GM12878 (cell line): ENCODE data around the gene MROH7. TPM values are rescaled to one million over a fixed set of nuclear protein-coding genes. Genes with fewer than 3 reads are reported as not detected.

ENCODE experiments used
- ATAC-seq: fragments of 200-7000 bp; cut with Tn5 transposase; 3 replicates; pipeline ENCODE4 v1.9.1; 2020; ENCODE audit warnings: mild to moderate bottlenecking, moderate library complexity
- BruUV-seq: library from RNA; stranded (reverse); fragments of 400-500 nt; replicated peaks from 2 replicates; lab custom pipeline; 2021; lab: Mats Ljungman, UMichigan
- CTCF ChIA-PET: fragments of 300-600 bp; sonication (Branson Sonifier 250); formaldehyde crosslinking; extraction: SDS; loops from one replicate; lab custom pipeline; 2021; ENCODE audit warnings: inconsistent platforms; lab: Yijun Ruan, JAX
- POLR2A ChIA-PET: fragments of 350-600 bp; formaldehyde crosslinking; extraction: SDS; loops from one replicate; lab custom pipeline; 2021; ENCODE audit warnings: inconsistent platforms; lab: Charles Lee
- RAD21 ChIA-PET: fragments of 300-600 bp; sonication (Branson Sonifier 250); formaldehyde crosslinking; loops from one replicate; lab custom pipeline; 2023; ENCODE audit warnings: antibody characterized with exemption; ENCODE audit not compliant: unreplicated experiment; lab: Charles Lee
- SMC1A ChIA-PET: fragments of 300-600 bp; sonication (Branson Sonifier 250); formaldehyde crosslinking; loops from one replicate; lab custom pipeline; 2023; ENCODE audit not compliant: unreplicated experiment, uncharacterized antibody; lab: Charles Lee
- DNase-seq: peaks from one replicate; pipeline ENCODE4 v3.0.0-alpha.2; 2011; ENCODE audit warnings: low read depth, low spot score
- FAIRE-seq: peaks from 3 replicates; lab custom pipeline; 2011; peaks lifted over from hg19 to GRCh38; lab: Jason Lieb, UNC
- H2AFZ ChIP-seq: 2 replicates; pipeline ENCODE4 v1.6.0; 2011; ENCODE audit warnings: low read depth, low read length, control low read depth; ENCODE audit not compliant: control insufficient read depth
- H3K27ac ChIP-seq: 2 replicates; pipeline ENCODE4 v1.5.1; 2011; ENCODE audit warnings: control low read depth; ENCODE audit not compliant: control insufficient read depth, insufficient read depth
- H3K27me3 ChIP-seq, 2 experiments: replicated peaks in 1 of 2; 2 replicates each; pipeline versions ENCODE4 v1.6.0 to v1.6.1; 2011; ENCODE audit warnings: low read length in 1 of 2; ENCODE audit not compliant: control insufficient read depth in 2 of 2, insufficient read depth in 2 of 2
- H3K36me3 ChIP-seq, 2 experiments: 2 replicates each; pipeline ENCODE4 v1.5.1; 2011; ENCODE audit warnings: low read length in 1 of 2; ENCODE audit not compliant: control insufficient read depth in 2 of 2, insufficient read depth in 2 of 2
- H3K4me1 ChIP-seq: 2 replicates; pipeline ENCODE4 v1.6.1; 2011; ENCODE audit warnings: mild to moderate bottlenecking, low read length, moderate library complexity, mixed read lengths; ENCODE audit not compliant: control insufficient read depth, insufficient read depth
- H3K4me2 ChIP-seq: 2 replicates; pipeline ENCODE4 v1.6.0; 2011; ENCODE audit warnings: control low read depth; ENCODE audit not compliant: control insufficient read depth, insufficient read depth
- H3K4me3 ChIP-seq: fragments of 200-600 bp; sonication (generic); 2 replicates; pipeline ENCODE4 v1.5.1; 2016
- H3K79me2 ChIP-seq: 2 replicates; pipeline ENCODE4 v1.6.0; 2011; ENCODE audit warnings: low read length; ENCODE audit not compliant: control insufficient read depth, insufficient read depth
- H3K9ac ChIP-seq: 2 replicates; pipeline ENCODE4 v1.8.0; 2011; ENCODE audit warnings: low read length, control low read depth, mixed read lengths; ENCODE audit not compliant: control insufficient read depth, insufficient read depth
- H3K9me3 ChIP-seq: replicated peaks from 3 replicates; pipeline ENCODE4 v1.5.1; 2011; ENCODE audit warnings: mild to moderate bottlenecking, low read length; ENCODE audit not compliant: control insufficient read depth, insufficient read depth
- H4K20me1 ChIP-seq: 2 replicates; pipeline ENCODE4 v1.6.0; 2011; ENCODE audit not compliant: control insufficient read depth, insufficient read depth
- CEBPB ChIP-seq, 2 experiments: fragments of 150-350 bp in 1 of 2; IDR thresholded peaks; 2 replicates each; pipeline ENCODE4 v1.6.1; 2012 to 2014; ENCODE audit warnings: low read depth in 2 of 2, low read length in 2 of 2, borderline replicate concordance in 1 of 2, inconsistent platforms in 1 of 2
- NFXL1 ChIP-seq: fragments of 450-650 bp; IDR thresholded peaks from 2 replicates; pipeline ENCODE4 v1.6.1; 2017; ENCODE audit warnings: antibody characterized with exemption, mild to moderate bottlenecking, borderline replicate concordance
- NFYA ChIP-seq: IDR thresholded peaks from 2 replicates; pipeline ENCODE4 v1.6.1; 2011; ENCODE audit warnings: low read depth, mild to moderate bottlenecking, low read length, improper control_type of control experiment, borderline replicate concordance
- NR2F1 ChIP-seq: fragments of 450-650 bp; conservative IDR thresholded peaks from 2 replicates; pipeline ENCODE4 v1.6.1; 2017; ENCODE audit warnings: mild to moderate bottlenecking
- ZBED1 ChIP-seq: IDR thresholded peaks from 2 replicates; pipeline ENCODE4 v1.6.1; 2016; ENCODE audit warnings: borderline replicate concordance
- ZNF24 ChIP-seq: fragments of 450-650 bp; IDR thresholded peaks from 2 replicates; pipeline ENCODE4 v1.6.1; 2017; ENCODE audit warnings: antibody characterized with exemption, mild to moderate bottlenecking
- WGBS: methylation state at CpG from one replicate; pipeline ENCODE4 v1.1.6; 2016; ENCODE audit warnings: low lambda C conversion rate; ENCODE audit not compliant: insufficient replicate concordance, insufficient coverage; ENCODE audit errors: missing lambda C conversion rate; 5-methylcytosine and 5-hydroxymethylcytosine counted together
- in situ Hi-C: fragments of 300-500 bp; cut with MboI; formaldehyde crosslinking; loops from 9 replicates; pipeline ENCODE4 v1.14.3; 2018; ENCODE audit warnings: mixed read lengths
- intact Hi-C: fragments of 100-400 bp; cut with micrococcal nuclease; formaldehyde crosslinking; loops from one replicate; pipeline ENCODE4 v1.14.2; 2022; ENCODE audit not compliant: unreplicated experiment
- polyA plus RNA-seq, 11 experiments: library from polyadenylated mRNA; depleted of rRNA in 4 of 11; unstranded in 6 of 11; stranded (reverse) in 5 of 11; fragments of >200 nt; fragmentation: Nextera tagmentation in 4 of 11; fragmentation: Illumina TruSeq in 1 of 11; extraction: Ambion mirVana in 4 of 11; extraction: Trizol in 1 of 11; gene quantifications; 1 replicate in 1 of 11; 2 replicates in 10 of 11; pipeline versions ENCODE4 v1.2.1 to v1.2.3, GENCODE V29; 2011 to 2016; ENCODE audit warnings: inconsistent platforms in 2 of 11, missing spikeins in 2 of 11, low read depth in 1 of 11
- total RNA-seq, 4 experiments: library from RNA; depleted of rRNA in 3 of 4; stranded (reverse); fragments of >200 nt in 3 of 4; fragmentation: Illumina TruSeq in 1 of 4; extraction: Trizol in 1 of 4; gene quantifications; 2 replicates each; pipeline versions ENCODE4 v1.2.1 to v1.2.3, GENCODE V29; 2013 to 2021
- TF ChIP-seq, protein P1 (sequence below): IDR thresholded peaks from 2 replicates; pipeline ENCODE4 v1.6.1; 2012; ENCODE audit warnings: mild to moderate bottlenecking, low read depth, low read length
- TF ChIP-seq, protein P2 (sequence below): IDR thresholded peaks from 2 replicates; pipeline ENCODE4 v1.6.1; 2012; ENCODE audit warnings: low read length, inconsistent platforms

The MROH7 gene
- total and polyA plus RNA-seq, 10 of the 15 experiments (the other 5 are each of a cell fraction or from before 2014, with no cell fraction given) = 0.11 TPM; not detected in 9

DNA sequence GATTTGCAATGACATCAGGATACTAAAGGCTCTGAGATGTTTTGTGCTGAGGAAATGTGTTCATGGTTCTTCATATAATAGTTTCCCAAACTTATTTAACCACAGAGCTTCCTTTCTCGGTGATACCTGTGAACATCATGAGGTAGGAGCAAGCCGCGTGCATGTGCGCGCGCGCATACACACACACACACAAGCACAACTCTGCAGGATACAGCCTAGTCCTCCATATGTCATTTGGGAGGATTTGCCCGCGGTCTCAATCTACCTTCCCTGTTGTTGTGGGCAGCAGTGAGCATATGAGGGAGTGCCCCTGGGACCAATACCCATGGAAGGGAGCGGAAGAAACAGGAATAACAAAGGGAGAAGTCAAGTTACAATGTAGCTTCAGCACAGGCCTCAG, 61.9 kb downstream of the MROH7 start:
- H3K9ac ChIP-seq = no peak overlapping the region
- no peaks in the 10 kb centered on the region for H3K9me3 ChIP-seq
- ChIA-PET CTCF (no interaction called here), SMC1A (no interaction called here), RAD21 (no interaction called here), POLR2A (no interaction called here)
- BruUV-seq = no TSS peak
- DNase-seq (no peak), FAIRE-seq (no peak), ATAC-seq (no peak)
- H2AFZ ChIP-seq = no peak overlapping the region
- H4K20me1 ChIP-seq = no peaks in the 10 kb centered on the region
- no peak overlapping the region for H3K27ac ChIP-seq
- no peaks in the 10 kb centered on the region for H3K4me1 ChIP-seq
- no peaks in the 10 kb centered on the region; a peak in 2 of 4 replicates for H3K27me3 ChIP-seq
- no peak overlapping the region for H3K4me3 ChIP-seq
- in situ Hi-C loops = no loop called here
- no peaks in the 10 kb centered on the region for H3K36me3 ChIP-seq
- no peak overlapping the region for H3K4me2 ChIP-seq
- TF ChIP-seq ZBED1 = no peak
- no peak for TF ChIP-seq CEBPB (IDR thresholded peaks at IDR 0.05; ENCODE audit: borderline replicate concordance in 1 of 2, low read depth in 2 of 2, low read length in 2 of 2)
- TF ChIP-seq ZNF24 = no peak
- no peak for TF ChIP-seq NFXL1
- no peak for TF ChIP-seq NR2F1
- 79% methylated on average over 10 of the region's 10 CpGs for WGBS
- intact Hi-C loops = no loop called here
- no peaks in the 10 kb centered on the region for H3K79me2 ChIP-seq

DNA sequence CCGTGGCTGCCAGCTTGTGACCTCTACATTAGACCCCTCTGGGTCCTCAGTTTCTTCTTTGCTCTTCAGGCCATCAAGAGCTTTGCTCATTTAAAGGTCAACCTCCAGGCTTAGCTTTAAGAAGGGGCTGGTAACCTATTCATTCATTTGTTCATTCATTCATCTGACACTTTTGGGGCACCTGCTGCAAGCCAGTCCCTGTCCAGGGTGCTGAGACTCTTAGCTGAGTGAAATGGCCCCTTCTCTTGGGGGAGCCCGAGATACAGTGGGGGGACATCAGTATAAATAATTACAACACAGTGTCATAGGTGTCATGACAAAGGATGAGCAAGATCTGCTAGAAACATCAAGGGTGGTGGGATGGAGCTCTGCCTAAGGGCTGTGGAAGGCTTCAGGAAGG, 63.6 kb downstream of the MROH7 start:
- DNase-seq (no peak), ATAC-seq (no peak), FAIRE-seq (no peak)
- intact Hi-C loops (no loop called here), in situ Hi-C loops (no loop called here)
- H3K9ac ChIP-seq = no peak overlapping the region
- POLR2A ChIA-PET = no interaction called here
- no peak overlapping the region for H2AFZ ChIP-seq
- no peaks in the 10 kb centered on the region for H3K9me3 ChIP-seq
- no peak overlapping the region for H3K4me2 ChIP-seq
- H3K27me3 ChIP-seq = no peaks in the 10 kb centered on the region; a peak in 2 of 4 replicates
- no peaks in the 10 kb centered on the region for H3K4me1 ChIP-seq
- no peaks in the 10 kb centered on the region for H3K79me2 ChIP-seq
- H3K36me3 ChIP-seq = no peaks in the 10 kb centered on the region
- no peaks in the 10 kb centered on the region for H4K20me1 ChIP-seq
- CTCF ChIA-PET = interaction anchor here (1.0 kb wide), 1 partner anchor 50 kb away, joined by 3 read pairs; no protein-coding TSS in a partner anchor
- RAD21 ChIA-PET = no interaction called here
- no peak overlapping the region for H3K4me3 ChIP-seq
- SMC1A ChIA-PET = interaction anchor here (0.6 to 1.7 kb wide), 2 partner anchors 11 to 884 kb away, joined by 3 read pairs; no protein-coding TSS in a partner anchor
- no peak for TF ChIP-seq NFYA
- TF ChIP-seq, protein P1, sequence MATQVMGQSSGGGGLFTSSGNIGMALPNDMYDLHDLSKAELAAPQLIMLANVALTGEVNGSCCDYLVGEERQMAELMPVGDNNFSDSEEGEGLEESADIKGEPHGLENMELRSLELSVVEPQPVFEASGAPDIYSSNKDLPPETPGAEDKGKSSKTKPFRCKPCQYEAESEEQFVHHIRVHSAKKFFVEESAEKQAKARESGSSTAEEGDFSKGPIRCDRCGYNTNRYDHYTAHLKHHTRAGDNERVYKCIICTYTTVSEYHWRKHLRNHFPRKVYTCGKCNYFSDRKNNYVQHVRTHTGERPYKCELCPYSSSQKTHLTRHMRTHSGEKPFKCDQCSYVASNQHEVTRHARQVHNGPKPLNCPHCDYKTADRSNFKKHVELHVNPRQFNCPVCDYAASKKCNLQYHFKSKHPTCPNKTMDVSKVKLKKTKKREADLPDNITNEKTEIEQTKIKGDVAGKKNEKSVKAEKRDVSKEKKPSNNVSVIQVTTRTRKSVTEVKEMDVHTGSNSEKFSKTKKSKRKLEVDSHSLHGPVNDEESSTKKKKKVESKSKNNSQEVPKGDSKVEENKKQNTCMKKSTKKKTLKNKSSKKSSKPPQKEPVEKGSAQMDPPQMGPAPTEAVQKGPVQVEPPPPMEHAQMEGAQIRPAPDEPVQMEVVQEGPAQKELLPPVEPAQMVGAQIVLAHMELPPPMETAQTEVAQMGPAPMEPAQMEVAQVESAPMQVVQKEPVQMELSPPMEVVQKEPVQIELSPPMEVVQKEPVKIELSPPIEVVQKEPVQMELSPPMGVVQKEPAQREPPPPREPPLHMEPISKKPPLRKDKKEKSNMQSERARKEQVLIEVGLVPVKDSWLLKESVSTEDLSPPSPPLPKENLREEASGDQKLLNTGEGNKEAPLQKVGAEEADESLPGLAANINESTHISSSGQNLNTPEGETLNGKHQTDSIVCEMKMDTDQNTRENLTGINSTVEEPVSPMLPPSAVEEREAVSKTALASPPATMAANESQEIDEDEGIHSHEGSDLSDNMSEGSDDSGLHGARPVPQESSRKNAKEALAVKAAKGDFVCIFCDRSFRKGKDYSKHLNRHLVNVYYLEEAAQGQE = peak; percentile 80
- TF ChIP-seq, protein P2, sequence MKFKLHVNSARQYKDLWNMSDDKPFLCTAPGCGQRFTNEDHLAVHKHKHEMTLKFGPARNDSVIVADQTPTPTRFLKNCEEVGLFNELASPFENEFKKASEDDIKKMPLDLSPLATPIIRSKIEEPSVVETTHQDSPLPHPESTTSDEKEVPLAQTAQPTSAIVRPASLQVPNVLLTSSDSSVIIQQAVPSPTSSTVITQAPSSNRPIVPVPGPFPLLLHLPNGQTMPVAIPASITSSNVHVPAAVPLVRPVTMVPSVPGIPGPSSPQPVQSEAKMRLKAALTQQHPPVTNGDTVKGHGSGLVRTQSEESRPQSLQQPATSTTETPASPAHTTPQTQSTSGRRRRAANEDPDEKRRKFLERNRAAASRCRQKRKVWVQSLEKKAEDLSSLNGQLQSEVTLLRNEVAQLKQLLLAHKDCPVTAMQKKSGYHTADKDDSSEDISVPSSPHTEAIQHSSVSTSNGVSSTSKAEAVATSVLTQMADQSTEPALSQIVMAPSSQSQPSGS = no peak
- WGBS = 2% methylated on average over 2 of the region's 2 CpGs
- no TSS peak for BruUV-seq
- H3K27ac ChIP-seq = no peak overlapping the region
